CD4-positive, alpha-beta T cell treated with Interleukin-12 subunit alpha and Interleukin-12 subunit beta, for 1 hour (primary cell): ENCODE data around the gene SLC17A7.

Experiments
- DNase-seq: peaks from one replicate; pipeline ENCODE4 v3.0.0-alpha.2; 2020

SLC17A7 gene

DNA sequence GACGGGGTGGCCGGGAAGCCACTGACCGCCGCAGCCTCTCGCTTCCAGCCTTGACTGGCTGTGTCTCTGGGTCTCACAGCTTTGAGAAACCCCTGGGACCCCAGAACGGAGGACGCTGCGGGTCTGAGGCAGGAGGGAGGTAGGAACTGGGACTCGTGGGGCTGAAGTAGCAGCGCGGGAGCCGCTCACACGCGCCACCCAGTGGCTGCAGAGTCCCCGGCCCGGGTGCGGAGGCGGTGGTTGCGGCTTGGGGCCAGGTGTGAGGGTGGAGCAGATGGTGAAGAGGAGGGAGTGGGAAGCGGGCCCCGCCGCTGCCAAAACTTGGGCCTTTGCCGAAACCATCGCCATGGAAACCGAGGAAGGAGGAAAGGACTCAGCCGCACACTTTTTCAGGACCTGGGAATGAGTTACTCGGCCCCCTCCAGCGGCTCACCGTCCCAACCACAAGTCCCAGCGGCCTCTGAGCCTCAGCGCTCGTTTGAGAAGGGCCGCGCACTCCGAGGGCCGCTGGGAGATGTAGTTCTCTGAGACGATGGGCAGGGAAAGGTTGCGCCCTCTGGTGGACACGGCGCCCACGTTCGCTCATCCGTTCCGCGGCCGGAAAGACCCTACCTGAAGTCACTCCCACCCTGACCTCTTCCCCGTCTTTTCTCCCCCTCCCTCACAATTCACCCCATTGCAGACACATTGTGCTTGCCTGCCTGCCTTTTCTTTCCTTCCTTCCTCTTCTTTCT is 2.2 kb upstream of the SLC17A7 start:
- peak; percentile 93 for DNase-seq

DNA sequence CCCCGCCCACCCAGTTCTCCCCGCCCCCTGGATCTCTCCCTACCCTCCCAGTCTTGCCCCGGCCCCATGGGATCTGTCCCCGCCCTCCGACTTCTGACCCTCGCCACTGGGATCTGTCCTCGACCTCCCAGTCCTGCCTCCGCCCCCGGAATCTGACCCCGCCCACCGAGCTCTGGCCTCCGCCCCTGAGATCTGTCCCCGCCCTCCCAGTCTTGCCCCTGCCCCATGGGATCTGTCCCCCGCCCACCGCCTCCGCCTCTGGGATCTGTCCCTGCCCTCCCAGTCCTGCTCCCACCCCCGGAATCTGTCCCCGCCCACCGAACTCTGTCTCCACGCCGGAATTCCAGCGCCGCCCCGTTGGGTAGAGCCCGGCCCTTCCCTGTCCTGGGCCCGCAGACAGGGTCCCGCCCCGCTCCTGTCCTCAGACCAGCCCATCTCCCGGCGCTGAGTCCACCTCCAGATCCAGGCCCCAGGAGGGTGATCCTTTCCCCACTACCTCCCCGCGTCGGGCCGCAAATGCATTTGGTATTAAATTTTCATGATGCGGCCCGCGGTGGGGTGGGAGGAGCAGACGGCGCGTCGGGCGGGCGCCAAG is 1.5 kb upstream of the SLC17A7 start:
- DNase-seq: peak; percentile 59

GRCh38 chr19:49442354-49442753 is 1.0 kb upstream of the SLC17A7 start:
- DNase-seq: no peak

DNA sequence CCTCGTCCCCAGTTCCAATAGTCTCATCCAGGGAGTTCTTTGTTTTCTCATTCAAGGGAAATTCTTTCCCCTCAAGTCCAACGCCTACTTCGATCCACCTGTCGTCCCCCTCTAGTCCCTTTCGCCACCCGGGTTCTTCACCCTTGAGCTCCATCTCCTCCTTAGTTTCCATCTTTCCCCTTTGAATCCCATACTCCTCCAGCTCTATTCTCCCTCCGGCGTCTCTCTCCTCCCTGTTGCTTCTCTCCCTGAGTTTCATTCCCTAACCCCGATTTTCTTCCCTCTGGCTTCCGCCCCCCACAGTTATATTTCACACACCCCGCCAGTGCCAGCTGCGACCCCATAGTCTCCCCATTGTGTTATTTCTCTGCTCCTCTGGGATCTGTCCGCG is 628 bp upstream of the SLC17A7 start:
- DNase-seq: no peak

- DNase-seq: no peak
Measured at GRCh38 chr19:49440439-49441209, 703 bp downstream of the SLC17A7 start.

DNA sequence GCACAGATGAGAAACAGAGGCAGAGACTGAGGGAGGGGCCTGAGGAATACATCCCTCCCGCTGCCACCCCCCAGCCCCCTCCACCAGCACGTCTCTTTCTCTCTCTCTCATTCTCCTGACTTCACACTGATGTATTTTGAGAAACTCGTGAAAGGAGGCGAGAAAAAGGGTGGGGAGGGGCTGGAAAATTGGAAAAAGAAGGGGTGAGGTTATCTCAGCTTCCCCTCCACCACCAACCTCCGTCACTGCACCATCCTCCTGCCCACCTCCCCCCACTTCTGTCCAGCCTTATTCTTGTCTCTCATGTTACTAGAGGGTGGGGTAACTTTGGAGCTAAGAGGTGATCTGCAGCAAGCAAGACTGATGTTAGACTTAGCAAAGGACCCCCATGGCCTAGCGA is 1.5 kb downstream of the SLC17A7 start:
- DNase-seq: no peak

- no peak for DNase-seq
Measured at GRCh38 chr19:49438261-49438660, 3.1 kb downstream of the SLC17A7 start.

- DNase-seq: no peak
Measured at GRCh38 chr19:49437231-49437630, 4.1 kb downstream of the SLC17A7 start.

- DNase-seq: peak; percentile 57
Measured at GRCh38 chr19:49436381-49437017, 4.8 kb downstream of the SLC17A7 start.

GRCh38 chr19:49435670-49436069 is 5.7 kb downstream of the SLC17A7 start:
- no peak for DNase-seq

- DNase-seq: no peak
Measured at GRCh38 chr19:49434907-49435583, 6.3 kb downstream of the SLC17A7 start.

GRCh38 chr19:49433240-49433901 is 8.0 kb downstream of the SLC17A7 start:
- no peak for DNase-seq

- peak; percentile 43 for DNase-seq
Measured at GRCh38 chr19:49432141-49433073, 8.9 kb downstream of the SLC17A7 start.

GRCh38 chr19:49431330-49431749 is 10.0 kb downstream of the SLC17A7 start:
- no peak for DNase-seq

GRCh38 chr19:49430678-49431329 is 10.5 kb downstream of the SLC17A7 start:
- DNase-seq: no peak

GRCh38 chr19:49430172-49430677 is 11.1 kb downstream of the SLC17A7 start:
- no peak for DNase-seq

GRCh38 chr19:49428547-49429451 is 12.5 kb downstream of the SLC17A7 start:
- DNase-seq: no peak

DNA sequence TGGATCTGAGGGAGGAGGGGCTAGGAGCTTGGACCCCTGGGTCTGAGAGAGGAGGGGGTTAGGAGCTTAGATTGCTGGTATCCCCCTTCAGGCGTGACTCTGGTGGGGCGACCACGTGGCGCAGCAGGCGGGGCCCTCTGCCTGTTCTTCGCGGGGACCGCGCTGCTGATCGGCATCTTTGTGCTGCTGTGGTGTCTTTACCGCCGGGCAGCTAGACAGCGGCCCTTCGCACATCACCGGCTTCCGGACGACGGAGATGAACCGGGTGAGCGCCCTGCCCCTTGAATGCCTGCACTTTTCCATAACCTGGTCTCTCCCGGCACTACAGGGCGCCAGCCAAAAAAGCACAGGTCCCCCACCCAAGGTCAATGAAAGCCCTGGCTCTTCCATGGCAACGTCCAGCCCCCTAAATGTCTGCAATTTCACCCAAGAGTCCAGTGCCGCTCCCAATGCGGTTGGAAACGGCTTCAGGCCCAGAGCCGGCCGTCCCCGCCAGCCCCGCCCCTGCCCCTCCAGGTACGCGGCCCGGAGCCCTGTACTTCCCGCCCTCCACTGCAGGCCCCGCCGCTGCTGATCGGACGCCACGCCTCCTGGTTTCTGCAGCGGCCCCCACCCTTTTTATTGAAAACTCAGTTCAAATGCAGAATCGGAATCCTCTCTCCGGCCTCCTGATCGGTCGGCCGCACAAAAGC is 13.3 kb downstream of the SLC17A7 start:
- no peak for DNase-seq

GRCh38 chr19:49427339-49427738 is 14.0 kb downstream of the SLC17A7 start:
- no peak for DNase-seq
